KG1 (cell line): ENCODE data around the gene TJP1.
"Not testable (repeated sequence)": the region's sequence is repeated elsewhere in the genome, so short reads cannot be mapped to it uniquely, and the experiment has no call there.

Source experiments
- DNase-seq: peaks from one replicate; lab custom pipeline; 2025; lab: John Stamatoyannopoulos, UW

TJP1 gene

GRCh38 chr15:29681166-29681845 lies 141.0 kb downstream of the TJP1 start:
- no peak for DNase-seq

GRCh38 chr15:29680465-29681165 lies 141.7 kb downstream of the TJP1 start:
- DNase-seq: no peak

- no peak for DNase-seq
These were observed 143.7 kb downstream of the TJP1 start for GRCh38 chr15:29678504-29679034.

- no peak for DNase-seq
These were observed 144.3 kb downstream of the TJP1 start for GRCh38 chr15:29677871-29678461.

GRCh38 chr15:29677455-29677854 lies 144.8 kb downstream of the TJP1 start:
- no peak for DNase-seq

GRCh38 chr15:29676961-29677402 lies 145.3 kb downstream of the TJP1 start:
- no peak for DNase-seq

- not testable (repeated sequence) for DNase-seq
These were observed 145.8 kb downstream of the TJP1 start for GRCh38 chr15:29676374-29676960.

- DNase-seq: no peak
These were observed 146.4 kb downstream of the TJP1 start for GRCh38 chr15:29675791-29676301.

- DNase-seq: no peak
These were observed 147.4 kb downstream of the TJP1 start for GRCh38 chr15:29674661-29675533.

GRCh38 chr15:29672923-29673809 lies 149.1 kb downstream of the TJP1 start:
- DNase-seq: no peak

- DNase-seq: no peak
These were observed 149.8 kb downstream of the TJP1 start for GRCh38 chr15:29672446-29672845.

GRCh38 chr15:29672046-29672445 lies 150.2 kb downstream of the TJP1 start:
- DNase-seq: not testable (repeated sequence)

GRCh38 chr15:29670998-29671981 lies 151.0 kb downstream of the TJP1 start:
- DNase-seq: no peak

- DNase-seq: no peak
These were observed 152.0 kb downstream of the TJP1 start for GRCh38 chr15:29670266-29670665.

GRCh38 chr15:29669823-29670222 lies 152.4 kb downstream of the TJP1 start:
- no peak for DNase-seq

- DNase-seq: peak; percentile 5
These were observed 154.1 kb downstream of the TJP1 start for GRCh38 chr15:29668120-29668602.

GRCh38 chr15:29666241-29666640 lies 156.0 kb downstream of the TJP1 start:
- DNase-seq: no peak

GRCh38 chr15:29665444-29666003 lies 156.7 kb downstream of the TJP1 start:
- DNase-seq: no peak

GRCh38 chr15:29664406-29664805 lies 157.9 kb downstream of the TJP1 start:
- no peak for DNase-seq
